OCI-LY7 (cell line): Measurements from ENCODE around the gene NFYC.

Experiments
- EZH2phosphoT487 ChIP-seq: fragments of 200-600 bp; sonication (generic); IDR thresholded peaks from 2 replicates; pipeline ENCODE4 v1.6.1; 2018; ENCODE audit warnings: low read depth, borderline replicate concordance, mild to moderate bottlenecking, mixed run types, antibody characterized with exemption, low read length, moderate library complexity, mixed read lengths
- TF ChIP-seq, protein P1 (sequence below): fragments of 200-600 bp; sonication (generic); conservative IDR thresholded peaks from 2 replicates; pipeline ENCODE4 v1.5.1; 2014; ENCODE audit warnings: mild to moderate bottlenecking, antibody characterized with exemption, low read length, moderate library complexity, mixed read lengths

DNA sequence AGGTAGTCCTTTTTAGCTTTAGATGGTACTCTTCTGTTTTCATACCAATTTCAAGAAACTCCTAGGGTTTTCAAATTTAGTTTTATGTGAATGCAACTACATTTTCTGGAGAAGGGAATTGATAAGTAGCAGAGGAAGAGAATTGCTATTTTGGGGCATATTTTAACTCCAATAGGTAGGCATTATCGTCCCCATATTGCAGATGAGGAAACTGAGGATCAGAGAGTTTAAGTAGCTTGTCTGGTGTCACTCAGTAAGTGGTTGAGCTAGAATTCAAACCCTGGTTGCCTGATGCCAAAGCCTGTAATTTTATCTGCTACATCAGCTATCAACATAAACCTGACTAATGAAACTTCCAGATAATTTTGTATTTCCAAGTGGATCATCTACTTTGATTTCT lies 1.9 kb downstream of the NFYC start:
- TF ChIP-seq, protein P1, sequence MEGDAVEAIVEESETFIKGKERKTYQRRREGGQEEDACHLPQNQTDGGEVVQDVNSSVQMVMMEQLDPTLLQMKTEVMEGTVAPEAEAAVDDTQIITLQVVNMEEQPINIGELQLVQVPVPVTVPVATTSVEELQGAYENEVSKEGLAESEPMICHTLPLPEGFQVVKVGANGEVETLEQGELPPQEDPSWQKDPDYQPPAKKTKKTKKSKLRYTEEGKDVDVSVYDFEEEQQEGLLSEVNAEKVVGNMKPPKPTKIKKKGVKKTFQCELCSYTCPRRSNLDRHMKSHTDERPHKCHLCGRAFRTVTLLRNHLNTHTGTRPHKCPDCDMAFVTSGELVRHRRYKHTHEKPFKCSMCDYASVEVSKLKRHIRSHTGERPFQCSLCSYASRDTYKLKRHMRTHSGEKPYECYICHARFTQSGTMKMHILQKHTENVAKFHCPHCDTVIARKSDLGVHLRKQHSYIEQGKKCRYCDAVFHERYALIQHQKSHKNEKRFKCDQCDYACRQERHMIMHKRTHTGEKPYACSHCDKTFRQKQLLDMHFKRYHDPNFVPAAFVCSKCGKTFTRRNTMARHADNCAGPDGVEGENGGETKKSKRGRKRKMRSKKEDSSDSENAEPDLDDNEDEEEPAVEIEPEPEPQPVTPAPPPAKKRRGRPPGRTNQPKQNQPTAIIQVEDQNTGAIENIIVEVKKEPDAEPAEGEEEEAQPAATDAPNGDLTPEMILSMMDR, result no peak
- TF ChIP-seq EZH2phosphoT487, result no peak
